Measurements from ENCODE around the gene TLE6.

The TLE6 gene

DNA sequence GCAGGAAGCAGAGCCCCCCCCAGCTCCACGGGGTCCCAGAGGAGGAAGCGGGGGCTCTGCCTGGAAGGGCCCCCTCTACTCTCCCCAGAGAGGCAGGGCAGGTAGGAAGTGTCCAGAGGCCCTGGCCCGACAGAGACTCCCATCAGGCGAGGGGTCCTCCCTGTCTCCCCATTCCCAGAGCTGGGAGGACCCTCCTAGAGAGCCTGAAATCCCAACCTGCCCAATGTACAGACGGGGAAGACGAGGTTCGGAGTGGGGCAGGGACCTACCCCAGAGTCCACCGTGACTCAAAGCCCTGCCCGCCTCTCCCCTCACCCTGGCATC, 50.6 kb downstream of the TLE6 start:
- no peak for DNase-seq (ENCODE audit: extremely low spot score)
- POLR2A ChIA-PET = no interaction called here
- TF ChIP-seq ELF4 (IDR thresholded peaks at IDR 0.05) (no peak), SUZ12 (IDR thresholded peaks at IDR 0.05) (no peak), ZNF384 (IDR thresholded peaks at IDR 0.05) (no peak), ARNT (IDR thresholded peaks at IDR 0.05) (no peak), LEF1 (IDR thresholded peaks at IDR 0.05; ENCODE audit: borderline replicate concordance) (no peak), SP1 (IDR thresholded peaks at IDR 0.05) (no peak)
- CTCF ChIA-PET = no interaction called here

DNA sequence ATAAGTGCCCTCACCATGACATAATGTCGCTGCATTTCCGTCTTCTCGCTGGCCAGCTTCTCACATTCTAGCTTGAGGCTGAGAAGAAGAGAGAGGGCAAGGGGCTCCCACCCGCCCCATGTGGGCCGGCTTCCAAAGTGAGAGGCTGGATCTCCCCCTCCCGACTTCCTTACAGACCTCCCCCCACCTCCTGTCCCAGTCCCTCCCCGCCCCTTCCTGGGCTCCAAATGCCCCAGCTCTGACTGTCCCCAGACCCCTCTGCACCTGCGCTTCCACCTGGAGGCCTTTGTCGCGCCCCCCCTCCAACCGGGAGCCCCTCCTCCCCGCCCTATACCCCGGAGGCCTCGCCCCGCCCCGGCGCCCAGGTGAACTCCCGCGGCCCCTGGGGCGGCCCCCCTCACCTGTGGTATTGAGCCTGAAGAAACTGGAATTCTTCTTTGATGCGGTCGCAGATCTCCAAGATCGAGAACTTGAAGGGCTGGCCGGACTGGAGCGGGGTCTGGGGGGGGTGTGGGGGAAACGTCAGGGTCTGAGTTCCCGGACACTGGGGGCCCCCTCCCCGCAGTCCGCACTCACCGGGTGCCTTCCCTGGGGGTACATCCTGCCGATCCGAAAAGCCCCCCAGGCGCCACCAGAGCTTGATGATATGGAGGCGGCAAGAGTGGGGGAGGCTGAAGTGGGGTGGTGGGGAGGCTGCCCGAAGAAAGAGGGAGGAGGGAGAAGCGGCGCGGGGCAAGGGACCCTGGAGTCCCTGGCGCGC, 51.1 kb downstream of the TLE6 start:
- POLR2A ChIA-PET = no interaction called here
- no peak for DNase-seq (ENCODE audit: extremely low spot score)
- CTCF ChIA-PET = no interaction called here
- TF ChIP-seq FOXK2 (IDR thresholded peaks at IDR 0.05) (no peak), L3MBTL2 (conservative IDR thresholded peaks at IDR 0.05) (no peak), SP1 (IDR thresholded peaks at IDR 0.05) (no peak), HDGF (IDR thresholded peaks at IDR 0.05; ENCODE audit: borderline replicate concordance) (no peak), FOXM1 (IDR thresholded peaks at IDR 0.05; ENCODE audit: borderline replicate concordance) (no peak), ELF4 (IDR thresholded peaks at IDR 0.05) (no peak)

DNA sequence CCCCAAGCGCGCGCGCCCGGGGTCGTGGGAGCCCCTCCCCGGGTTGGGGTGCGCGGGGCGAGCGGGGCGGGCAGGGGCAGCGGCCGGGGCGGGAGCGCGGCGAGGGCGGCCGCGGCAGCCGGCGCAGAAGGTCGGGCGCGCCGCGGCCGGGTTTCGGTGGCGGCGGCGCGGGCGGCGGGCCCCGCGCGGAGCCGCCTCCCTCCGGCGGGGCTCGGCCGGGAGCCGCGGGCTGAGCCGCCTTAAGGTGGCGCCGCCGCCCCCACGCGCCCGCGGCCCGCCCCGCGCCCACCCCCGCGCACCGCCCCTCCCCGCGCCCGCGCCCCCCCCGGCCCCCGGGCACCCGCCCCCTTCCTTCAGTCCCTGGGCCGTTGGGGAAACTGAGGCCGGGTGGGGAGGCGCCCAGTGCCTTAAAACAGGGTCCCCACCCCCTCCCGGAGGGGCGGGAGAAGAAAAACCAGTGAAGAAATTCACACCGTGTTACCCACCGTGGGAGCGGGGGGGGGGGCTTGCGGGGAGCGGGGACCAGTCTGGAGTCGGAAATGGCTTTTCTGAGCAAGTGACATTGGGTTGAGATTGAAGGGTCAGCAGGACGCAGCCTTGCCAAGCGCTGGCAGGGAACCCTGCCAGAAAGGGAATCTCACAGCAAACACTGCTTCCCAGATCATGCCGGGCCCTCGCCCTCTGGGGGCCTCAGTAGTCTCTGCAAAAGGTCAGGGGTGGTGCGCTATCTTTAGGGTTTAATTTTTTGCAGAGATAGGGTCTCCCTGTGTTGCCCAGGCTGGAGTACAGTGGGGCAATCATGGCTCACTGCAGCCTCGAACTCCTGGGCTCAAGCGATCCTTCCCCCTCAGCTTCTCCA, 51.9 kb downstream of the TLE6 start, which contains the start of gene TLE2:
TLE2 (minus strand) TSS at position 216 of the 859 bp plus-strand sequence. CDS start 376 bp downstream, outside the sequence.
- CTCF ChIA-PET = no interaction called here
- DNase-seq (ENCODE audit: extremely low spot score) = no peak
- TF ChIP-seq FOXM1 (IDR thresholded peaks at IDR 0.05; ENCODE audit: borderline replicate concordance) = no peak
- no peak for TF ChIP-seq SP1 (IDR thresholded peaks at IDR 0.05)
- no peak for TF ChIP-seq CTBP1 (IDR thresholded peaks at IDR 0.05; ENCODE audit: borderline replicate concordance)
- POLR2A ChIA-PET = no interaction called here

DNA sequence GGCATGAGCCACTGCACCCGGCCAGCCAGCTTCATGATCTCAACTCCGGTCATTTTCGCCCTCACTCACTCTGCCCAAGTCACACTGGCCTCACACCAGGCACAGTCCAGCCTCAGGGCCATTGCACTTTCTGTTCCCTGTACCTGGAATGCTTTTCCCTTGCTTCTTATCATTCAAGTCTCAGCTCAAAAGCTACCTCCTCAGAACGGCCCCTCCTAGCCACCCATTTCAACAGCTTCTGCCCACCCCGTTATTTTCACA, 54.2 kb downstream of the TLE6 start:
- CTCF ChIA-PET = interaction anchor here (0.8 kb wide), 1 partner anchor 180 kb away, joined by 3 read pairs; no protein-coding TSS in a partner anchor
- TF ChIP-seq SP1 (IDR thresholded peaks at IDR 0.05) = no peak
- TF ChIP-seq ZNF384 (IDR thresholded peaks at IDR 0.05) = no peak
- no peak for TF ChIP-seq NFRKB (IDR thresholded peaks at IDR 0.05)
- TF ChIP-seq BHLHE40 (IDR thresholded peaks at IDR 0.05; ENCODE audit: borderline replicate concordance) = no peak
- TF ChIP-seq SUZ12 (IDR thresholded peaks at IDR 0.05) = no peak
- no peak for TF ChIP-seq FOXM1 (IDR thresholded peaks at IDR 0.05; ENCODE audit: borderline replicate concordance)
- no peak for DNase-seq (ENCODE audit: extremely low spot score)
- POLR2A ChIA-PET = no interaction called here

DNA sequence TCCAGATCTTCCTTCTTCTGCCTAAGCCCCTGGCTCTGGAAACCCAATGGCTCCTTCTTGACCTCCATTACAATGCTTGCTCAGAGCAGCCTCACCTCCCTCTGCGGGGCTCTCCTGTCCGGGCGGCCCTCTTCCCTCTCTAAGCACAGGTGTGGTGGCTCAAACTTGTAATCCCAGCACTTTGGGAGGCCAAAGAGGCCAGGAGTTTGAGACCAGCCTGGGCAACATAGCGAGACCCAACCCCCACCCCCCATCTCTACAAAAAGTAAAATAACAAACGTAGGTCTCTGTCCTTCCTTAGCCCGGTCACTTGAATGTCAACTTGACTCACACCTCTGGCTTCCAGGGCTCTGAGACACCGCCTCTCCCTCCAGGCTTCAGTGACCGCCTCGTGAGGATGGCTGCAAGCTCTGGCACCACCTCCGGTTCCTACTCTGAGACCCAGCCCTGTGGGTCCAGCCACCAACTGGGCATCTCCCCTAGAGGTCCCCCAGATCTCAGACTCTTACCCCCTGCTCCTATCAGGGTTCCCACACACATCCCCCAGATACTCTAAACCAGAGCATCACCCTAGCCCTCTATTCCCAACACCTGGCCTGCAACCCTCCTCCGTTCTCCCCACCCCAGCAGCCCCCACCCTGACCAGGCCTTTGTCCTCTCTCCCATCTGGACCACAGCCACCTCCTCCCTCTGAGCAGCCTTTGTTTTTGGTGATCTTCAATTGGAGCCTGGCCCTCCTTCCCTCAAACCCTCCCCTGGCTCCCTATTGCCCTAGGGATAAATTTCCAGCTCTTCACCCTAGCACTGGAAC, 56.4 kb downstream of the TLE6 start:
- CTCF ChIA-PET = no interaction called here
- no peak for DNase-seq (ENCODE audit: extremely low spot score)
- POLR2A ChIA-PET = interaction anchor here (2.5 kb wide), 1 partner anchor 57 kb away, joined by 19 read pairs; the partner anchor contains the start of gene TLE6

DNA sequence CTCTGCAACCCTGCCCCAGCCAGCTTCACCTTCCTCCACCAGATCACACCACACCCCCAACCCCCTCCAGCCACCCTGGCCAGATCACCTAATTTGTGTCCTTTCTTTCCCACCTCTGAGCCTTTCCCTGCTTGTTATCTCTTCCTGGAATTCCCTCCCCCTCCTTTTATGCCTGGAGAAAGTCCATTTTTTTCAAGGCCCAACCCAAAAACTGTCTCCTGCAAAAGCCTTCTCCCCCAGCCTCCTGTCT, 57.0 kb downstream of the TLE6 start:
- POLR2A ChIA-PET = interaction anchor here (2.5 to 3.0 kb wide), 3 partner anchors 11 to 57 kb away, joined by 12 to 19 read pairs (median 18); partner anchors contain the start of gene TLE6
- CTCF ChIA-PET = no interaction called here
- TF ChIP-seq HDGF (IDR thresholded peaks at IDR 0.05; ENCODE audit: borderline replicate concordance) (no peak), ELF4 (IDR thresholded peaks at IDR 0.05) (no peak), LEF1 (IDR thresholded peaks at IDR 0.05; ENCODE audit: borderline replicate concordance) (no peak)
- TF ChIP-seq, protein P1, sequence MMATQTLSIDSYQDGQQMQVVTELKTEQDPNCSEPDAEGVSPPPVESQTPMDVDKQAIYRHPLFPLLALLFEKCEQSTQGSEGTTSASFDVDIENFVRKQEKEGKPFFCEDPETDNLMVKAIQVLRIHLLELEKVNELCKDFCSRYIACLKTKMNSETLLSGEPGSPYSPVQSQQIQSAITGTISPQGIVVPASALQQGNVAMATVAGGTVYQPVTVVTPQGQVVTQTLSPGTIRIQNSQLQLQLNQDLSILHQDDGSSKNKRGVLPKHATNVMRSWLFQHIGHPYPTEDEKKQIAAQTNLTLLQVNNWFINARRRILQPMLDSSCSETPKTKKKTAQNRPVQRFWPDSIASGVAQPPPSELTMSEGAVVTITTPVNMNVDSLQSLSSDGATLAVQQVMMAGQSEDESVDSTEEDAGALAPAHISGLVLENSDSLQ (IDR thresholded peaks at IDR 0.05) = no peak
- no peak for DNase-seq (ENCODE audit: extremely low spot score)

More for the DNA sequence above, 56.4 kb downstream of the TLE6 start:
- TF ChIP-seq, protein P1 (IDR thresholded peaks at IDR 0.05) = no peak
- no peak for TF ChIP-seq ELF4 (IDR thresholded peaks at IDR 0.05)
- no peak for TF ChIP-seq LEF1 (IDR thresholded peaks at IDR 0.05; ENCODE audit: borderline replicate concordance)
- no peak for TF ChIP-seq BHLHE40 (IDR thresholded peaks at IDR 0.05; ENCODE audit: borderline replicate concordance)
- TF ChIP-seq SP1 (IDR thresholded peaks at IDR 0.05) = no peak
- TF ChIP-seq SUZ12 (IDR thresholded peaks at IDR 0.05) = no peak
- no peak for TF ChIP-seq FOXM1 (IDR thresholded peaks at IDR 0.05; ENCODE audit: borderline replicate concordance)
- no peak for TF ChIP-seq NFRKB (IDR thresholded peaks at IDR 0.05)
- TF ChIP-seq FOXA1 (IDR thresholded peaks at IDR 0.05) = no peak
